Activated CD8-positive, alpha-beta memory T cell treated with anti-CD3 and anti-CD28 coated beads for 48 hours (primary cell): ENCODE measurements around the gene TOP3A.
"Not testable (repeated sequence)": the region's sequence is repeated elsewhere in the genome, so short reads cannot be mapped to it uniquely, and the experiment has no call there.

Source experiments
- DNase-seq, 3 experiments: peaks; one replicate each; pipeline ENCODE4 v3.0.0-alpha.2; 2020; ENCODE audit warnings: low read depth in 2 of 3, low spot score in 2 of 3

TOP3A gene, protein sequence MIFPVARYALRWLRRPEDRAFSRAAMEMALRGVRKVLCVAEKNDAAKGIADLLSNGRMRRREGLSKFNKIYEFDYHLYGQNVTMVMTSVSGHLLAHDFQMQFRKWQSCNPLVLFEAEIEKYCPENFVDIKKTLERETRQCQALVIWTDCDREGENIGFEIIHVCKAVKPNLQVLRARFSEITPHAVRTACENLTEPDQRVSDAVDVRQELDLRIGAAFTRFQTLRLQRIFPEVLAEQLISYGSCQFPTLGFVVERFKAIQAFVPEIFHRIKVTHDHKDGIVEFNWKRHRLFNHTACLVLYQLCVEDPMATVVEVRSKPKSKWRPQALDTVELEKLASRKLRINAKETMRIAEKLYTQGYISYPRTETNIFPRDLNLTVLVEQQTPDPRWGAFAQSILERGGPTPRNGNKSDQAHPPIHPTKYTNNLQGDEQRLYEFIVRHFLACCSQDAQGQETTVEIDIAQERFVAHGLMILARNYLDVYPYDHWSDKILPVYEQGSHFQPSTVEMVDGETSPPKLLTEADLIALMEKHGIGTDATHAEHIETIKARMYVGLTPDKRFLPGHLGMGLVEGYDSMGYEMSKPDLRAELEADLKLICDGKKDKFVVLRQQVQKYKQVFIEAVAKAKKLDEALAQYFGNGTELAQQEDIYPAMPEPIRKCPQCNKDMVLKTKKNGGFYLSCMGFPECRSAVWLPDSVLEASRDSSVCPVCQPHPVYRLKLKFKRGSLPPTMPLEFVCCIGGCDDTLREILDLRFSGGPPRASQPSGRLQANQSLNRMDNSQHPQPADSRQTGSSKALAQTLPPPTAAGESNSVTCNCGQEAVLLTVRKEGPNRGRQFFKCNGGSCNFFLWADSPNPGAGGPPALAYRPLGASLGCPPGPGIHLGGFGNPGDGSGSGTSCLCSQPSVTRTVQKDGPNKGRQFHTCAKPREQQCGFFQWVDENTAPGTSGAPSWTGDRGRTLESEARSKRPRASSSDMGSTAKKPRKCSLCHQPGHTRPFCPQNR

DNA sequence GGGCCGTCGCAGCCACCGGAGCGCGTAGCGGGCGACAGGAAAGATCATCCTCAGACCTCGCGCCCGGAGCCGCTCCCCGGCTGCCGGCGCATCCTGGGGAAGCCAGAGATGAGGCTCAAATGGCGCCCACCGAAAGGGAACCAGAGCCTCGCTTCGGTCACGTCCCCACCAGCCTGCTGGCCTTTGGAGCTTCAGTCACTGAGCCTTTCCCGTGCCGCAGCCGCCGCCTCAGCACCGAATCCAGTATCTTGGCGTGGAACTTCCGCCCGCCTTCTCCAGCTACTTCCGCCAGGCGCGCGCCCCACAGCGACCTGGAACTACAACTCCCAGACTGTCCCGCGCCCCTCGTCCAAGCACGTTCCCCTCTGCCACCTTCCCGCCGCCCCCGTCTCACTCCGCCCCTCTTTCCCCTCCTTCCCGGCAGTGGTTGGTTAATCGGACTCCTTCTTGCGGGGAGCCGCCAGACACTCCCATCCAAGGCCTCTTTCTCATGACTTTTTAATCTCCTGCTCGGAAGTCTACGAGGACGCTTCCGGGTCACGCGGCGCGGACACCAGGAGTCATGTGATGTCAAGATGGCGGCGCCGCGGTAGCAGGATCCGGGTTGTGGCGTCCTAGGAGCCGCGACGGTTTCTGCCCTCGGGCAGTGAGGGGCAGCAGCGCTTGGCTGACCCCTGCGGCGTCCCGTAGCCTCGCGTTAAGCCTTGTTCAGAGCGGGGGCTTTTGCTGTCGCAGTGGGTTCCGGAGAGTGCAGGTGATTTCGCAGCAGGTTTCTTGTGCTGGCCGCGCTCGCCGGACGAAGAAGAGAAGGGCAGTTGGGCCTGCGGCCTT is at the start of gene TOP3A, which contains the start of gene SMCR8:
Gene TOP3A, minus strand, starts transcription at position 264 of the 831 bp plus-strand sequence. Its CDS starts 216 bp downstream, at position 48.
Gene SMCR8, plus strand, starts transcription at position 563 of the 831 bp plus-strand sequence. CDS start 497 bp downstream, outside the sequence.
- peak; percentile 91 to 92 (median 92) for DNase-seq

DNA sequence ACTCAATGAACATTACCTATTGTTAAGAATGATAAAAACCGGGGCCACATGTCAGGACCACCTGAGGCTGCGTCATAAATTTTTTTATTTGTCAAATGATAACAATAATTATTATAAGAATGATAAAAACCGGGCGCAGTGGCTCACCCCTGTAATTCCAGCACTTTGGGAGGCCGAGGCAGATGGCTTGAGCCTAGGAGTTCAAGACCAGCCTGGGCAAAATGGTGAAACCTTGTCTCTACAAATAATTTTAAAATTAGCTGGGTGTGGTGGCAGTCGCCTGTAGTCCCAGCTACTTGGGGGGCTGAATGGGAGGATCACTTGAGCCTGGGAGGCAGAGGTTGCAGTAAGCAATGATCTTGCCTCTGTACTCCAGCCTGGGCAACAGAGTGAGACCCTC is 49.4 kb upstream of the TOP3A start:
- DNase-seq = no peak

DNA sequence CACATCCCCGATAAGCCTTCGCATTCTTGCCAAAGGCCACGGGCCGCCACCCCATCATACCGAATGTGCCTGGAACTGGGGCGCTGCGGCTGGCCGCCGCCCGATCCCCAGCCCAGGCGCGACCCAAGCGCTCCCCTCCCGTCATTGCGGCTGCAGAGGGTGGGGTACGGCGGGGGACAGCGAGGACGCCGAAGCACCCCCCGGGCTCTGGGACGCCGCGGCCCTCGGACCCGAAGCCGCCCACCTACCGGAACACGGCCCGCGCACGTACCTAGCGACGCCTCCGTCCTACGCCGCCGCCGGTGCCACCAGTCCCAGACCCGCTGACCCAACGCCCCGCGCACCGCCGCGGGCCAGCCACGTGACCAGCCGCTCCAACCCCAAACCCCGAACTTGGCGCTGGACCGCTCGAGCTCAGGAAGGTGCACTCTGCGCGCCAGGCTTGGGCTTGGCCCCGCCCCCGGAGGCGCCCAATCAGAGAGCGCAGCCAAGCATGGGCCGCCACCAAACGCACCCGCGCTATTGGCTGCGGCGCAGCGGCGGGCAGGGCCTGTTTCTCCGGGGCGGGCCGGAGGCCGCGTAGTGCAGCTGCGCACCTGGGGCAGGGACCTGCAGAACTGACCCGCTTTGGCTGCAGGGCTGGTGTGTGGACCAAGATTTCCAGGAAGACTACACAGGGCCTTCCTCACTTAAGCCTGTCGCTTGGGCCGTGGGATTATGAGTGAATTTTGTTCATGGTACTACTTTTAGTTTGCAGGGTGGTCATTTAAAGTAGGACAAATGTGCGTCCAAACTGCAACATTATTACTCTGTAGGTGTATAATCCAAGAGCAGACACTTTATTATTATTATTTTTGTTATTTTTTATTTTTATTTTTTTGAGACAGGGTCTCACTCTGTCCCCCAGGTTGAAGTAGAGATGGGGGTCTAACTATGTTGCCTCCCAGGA is 48.6 kb upstream of the TOP3A start, which contains the start of gene SHMT1:
Gene SHMT1, minus strand, starts transcription at position 450 of the 949 bp plus-strand sequence. CDS start 7,569 bp downstream, outside the sequence.
- peak; percentile 75 to 87 (median 76) for DNase-seq

- DNase-seq = no peak
Measured at GRCh38 chr17:18362698-18363100, 47.9 kb upstream of the TOP3A start.

DNA sequence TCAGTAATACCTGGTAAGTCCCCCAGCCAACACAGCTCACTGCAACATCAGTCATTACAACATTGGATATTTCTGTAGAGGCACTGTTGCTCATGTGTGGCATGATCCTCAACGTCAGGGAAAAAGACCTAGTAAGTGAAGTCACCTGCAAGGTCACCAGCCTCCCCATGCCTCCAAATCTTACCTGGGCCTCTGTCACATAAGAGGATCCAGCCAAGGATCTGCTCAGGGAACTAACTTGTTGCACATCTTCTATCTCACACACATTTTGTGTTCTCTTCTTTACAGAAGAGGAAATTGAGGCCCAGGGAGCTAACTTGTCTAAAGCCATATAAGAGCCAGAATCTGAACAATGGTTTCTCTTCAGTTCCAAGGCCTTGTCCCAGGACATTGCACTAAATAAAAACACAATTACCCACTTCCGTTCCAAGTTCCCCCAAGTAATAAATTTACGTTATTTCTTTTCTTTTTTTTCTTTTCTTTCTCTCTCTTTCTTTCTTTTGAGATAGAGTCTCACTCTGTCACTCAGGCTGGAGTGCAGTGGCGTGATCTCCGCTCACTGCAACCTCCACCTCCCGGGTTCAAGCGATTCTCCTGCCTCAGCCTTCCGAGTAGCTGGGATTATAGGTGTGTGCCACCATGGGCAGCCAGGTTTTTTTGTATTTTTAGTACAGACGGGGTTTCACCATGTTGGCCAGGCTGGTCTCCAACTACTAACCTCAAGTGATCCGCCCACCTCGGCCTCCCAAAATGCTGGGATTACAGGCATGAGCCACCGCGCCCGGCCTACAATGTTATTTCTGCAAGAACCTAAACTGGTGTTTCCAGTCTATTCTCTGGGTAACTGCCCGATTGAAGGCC is 47.3 kb upstream of the TOP3A start:
- DNase-seq = no peak

- DNase-seq = no peak
Measured at GRCh38 chr17:18360518-18360917, 45.7 kb upstream of the TOP3A start.

GRCh38 chr17:18356624-18357023 is 41.8 kb upstream of the TOP3A start:
- no peak for DNase-seq

GRCh38 chr17:18353541-18353940 is 38.7 kb upstream of the TOP3A start:
- no peak for DNase-seq

DNA sequence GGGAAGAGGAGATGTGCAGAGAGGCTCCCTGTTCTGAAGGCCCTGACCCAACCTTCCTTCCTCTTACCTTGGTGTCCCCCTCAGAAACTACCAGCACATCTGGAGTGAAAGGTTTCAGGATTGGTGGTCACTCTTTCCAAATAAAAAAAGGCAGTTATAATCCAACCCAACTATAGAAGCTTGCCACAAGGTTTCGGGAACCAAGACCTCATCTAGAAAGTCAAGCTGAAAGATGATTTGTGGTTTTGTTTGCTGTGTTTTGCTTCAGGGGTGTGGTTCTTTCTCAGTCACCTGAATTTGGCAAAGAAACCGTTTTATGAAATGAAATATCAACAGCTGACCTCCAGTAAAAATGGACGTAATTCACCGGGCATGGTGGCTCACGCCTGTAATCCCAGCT is 29.2 kb upstream of the TOP3A start:
- DNase-seq = no peak

DNA sequence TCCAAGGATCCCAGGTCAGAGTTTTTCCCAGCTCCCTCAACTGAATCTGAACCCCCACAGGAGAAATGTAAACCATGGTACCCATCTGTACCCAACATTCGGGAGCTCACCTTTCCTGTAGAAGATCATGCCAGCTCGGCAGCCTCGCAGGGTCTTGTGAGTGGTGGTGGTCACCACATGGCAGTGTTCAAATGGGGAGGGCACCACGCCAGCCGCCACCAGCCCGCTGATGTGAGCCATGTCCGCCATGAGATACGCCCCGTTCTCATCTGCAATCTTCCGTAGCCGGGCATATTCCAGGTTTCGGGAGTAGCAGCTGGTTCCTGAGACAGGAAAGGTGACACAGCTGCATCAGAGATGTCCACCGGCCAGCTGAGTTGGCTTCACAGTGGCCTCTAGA is 25.1 kb upstream of the TOP3A start:
- DNase-seq = no peak

GRCh38 chr17:18338158-18338557 is 23.4 kb upstream of the TOP3A start:
- not testable (repeated sequence) for DNase-seq

- DNase-seq = no peak
Measured at GRCh38 chr17:18332909-18333489, 18.2 kb upstream of the TOP3A start.

GRCh38 chr17:18331879-18332278 is 17.1 kb upstream of the TOP3A start:
- no peak for DNase-seq

- no peak for DNase-seq
Measured at GRCh38 chr17:18328643-18329204, 13.9 kb upstream of the TOP3A start.

- no peak for DNase-seq
Measured at GRCh38 chr17:18327556-18327955, 12.8 kb upstream of the TOP3A start.

GRCh38 chr17:18327093-18327492 is 12.3 kb upstream of the TOP3A start:
- DNase-seq = no peak

GRCh38 chr17:18326572-18326971 is 11.8 kb upstream of the TOP3A start:
- no peak for DNase-seq

- no peak for DNase-seq
Measured at GRCh38 chr17:18326039-18326438, 11.2 kb upstream of the TOP3A start.
